Measurements from ENCODE around the gene INIP. TPM values are rescaled to one million over a fixed set of nuclear protein-coding genes. Genes with fewer than 3 reads are reported as not detected.

Gene INIP
- total RNA-seq, 1 donor, result 9.0 TPM

- Histone ChIP-seq H3K4me1 (ENCODE audit: insufficient read depth, low read length) (no peaks in the 10 kb centered on the region), H3K4me3 (ENCODE audit: low read length) (no peak overlapping the region), H3K27me3 (ENCODE audit: insufficient read depth, low read length) (no peaks in the 10 kb centered on the region), H3K9me3 (ENCODE audit: low read depth, low read length) (no peaks in the 10 kb centered on the region)
Measured at GRCh38 chr9:112665347-112665746, 52.6 kb downstream of the INIP start.

- no peaks in the 10 kb centered on the region for H3K27me3 ChIP-seq (ENCODE audit: insufficient read depth, low read length)
- no peaks in the 10 kb centered on the region for H3K4me1 ChIP-seq (ENCODE audit: insufficient read depth, low read length)
- H3K4me3 ChIP-seq (ENCODE audit: low read length), result no peak overlapping the region
- H3K9me3 ChIP-seq (ENCODE audit: low read depth, low read length), result no peaks in the 10 kb centered on the region
Measured at GRCh38 chr9:112664531-112664930, 53.4 kb downstream of the INIP start.

GRCh38 chr9:112663681-112664080, 54.2 kb downstream of the INIP start:
- H3K4me1 ChIP-seq (ENCODE audit: insufficient read depth, low read length), result no peaks in the 10 kb centered on the region
- no peak overlapping the region for H3K4me3 ChIP-seq (ENCODE audit: low read length)
- H3K9me3 ChIP-seq (ENCODE audit: low read depth, low read length), result no peaks in the 10 kb centered on the region
- no peaks in the 10 kb centered on the region for H3K27me3 ChIP-seq (ENCODE audit: insufficient read depth, low read length)

GRCh38 chr9:112659906-112660305, 58.0 kb downstream of the INIP start:
- H3K4me3 ChIP-seq (ENCODE audit: low read length), result no peak overlapping the region
- H3K27me3 ChIP-seq (ENCODE audit: insufficient read depth, low read length), result no peaks in the 10 kb centered on the region
- H3K9me3 ChIP-seq (ENCODE audit: low read depth, low read length), result no peaks in the 10 kb centered on the region
- H3K4me1 ChIP-seq (ENCODE audit: insufficient read depth, low read length), result no peaks in the 10 kb centered on the region

DNA sequence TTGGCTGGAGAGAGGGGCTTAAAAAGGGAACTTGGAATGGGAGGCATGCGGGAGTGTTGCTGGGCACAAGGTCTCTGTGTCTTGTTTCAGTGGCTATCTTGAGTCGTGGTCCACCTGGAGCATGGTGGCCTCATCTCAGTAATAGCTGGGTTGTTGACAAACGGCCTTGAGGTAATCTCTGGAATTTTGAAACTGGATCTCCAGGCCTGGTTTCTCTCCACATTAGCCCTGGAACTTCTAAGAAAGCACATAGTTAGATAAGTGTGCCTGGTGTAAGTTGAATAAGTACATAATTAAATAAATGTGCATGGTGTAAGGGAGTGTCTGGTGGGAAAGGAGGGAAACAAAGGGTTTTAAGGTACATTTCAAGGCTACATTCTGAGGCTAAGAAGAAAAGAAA, 62.2 kb downstream of the INIP start:
- H3K4me3 ChIP-seq (ENCODE audit: low read length), result no peak overlapping the region
- H3K27me3 ChIP-seq (ENCODE audit: insufficient read depth, low read length), result no peaks in the 10 kb centered on the region
- no peaks in the 10 kb centered on the region for H3K4me1 ChIP-seq (ENCODE audit: insufficient read depth, low read length)
- H3K9me3 ChIP-seq (ENCODE audit: low read depth, low read length), result peaks cover 2% of the 10 kb centered on the region

DNA sequence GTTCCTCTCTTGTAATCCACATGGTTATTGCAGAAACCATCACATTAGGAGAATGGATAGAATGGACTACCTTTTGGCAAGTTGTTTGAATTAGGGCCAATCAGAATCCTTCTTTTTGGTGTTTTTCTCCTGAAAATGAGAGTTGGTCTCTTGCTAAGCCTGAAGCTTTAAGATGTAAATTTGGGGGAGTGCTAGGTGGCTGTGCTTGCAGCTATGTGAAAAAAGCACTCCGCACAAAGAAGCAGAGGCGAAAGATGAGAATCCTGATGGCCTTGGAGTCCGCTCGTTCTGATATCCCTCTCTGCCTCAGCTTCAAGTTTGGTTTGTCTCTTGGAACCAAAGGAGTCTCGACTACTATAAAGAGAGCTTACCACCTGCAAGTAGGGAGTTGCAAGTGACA, 63.6 kb downstream of the INIP start:
- no peaks in the 10 kb centered on the region for H3K27me3 ChIP-seq (ENCODE audit: insufficient read depth, low read length)
- H3K4me3 ChIP-seq (ENCODE audit: low read length), result no peak overlapping the region
- H3K9me3 ChIP-seq (ENCODE audit: low read depth, low read length), result peaks cover 14% of the 10 kb centered on the region
- no peaks in the 10 kb centered on the region for H3K4me1 ChIP-seq (ENCODE audit: insufficient read depth, low read length)

DNA sequence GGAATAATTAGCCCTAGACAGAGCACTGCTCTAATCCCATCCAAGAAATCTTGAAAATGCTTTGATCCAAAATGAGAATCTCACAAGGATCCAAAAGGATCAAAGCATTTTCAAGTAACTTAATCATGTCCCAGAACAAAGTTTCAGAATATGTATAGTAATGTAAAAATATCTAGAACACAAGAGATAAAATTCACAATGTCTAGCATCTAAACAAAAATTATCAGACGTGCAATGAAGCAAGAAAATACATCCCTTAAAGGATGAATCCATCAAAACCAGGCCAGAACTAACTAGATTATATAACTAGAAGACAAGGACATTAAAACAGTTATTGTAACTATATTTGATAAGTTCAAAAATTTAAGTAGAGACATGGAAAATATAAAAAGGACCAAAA, 69.3 kb downstream of the INIP start:
- H3K27me3 ChIP-seq (ENCODE audit: insufficient read depth, low read length), result no peaks in the 10 kb centered on the region
- peaks cover 33% of the 10 kb centered on the region for H3K9me3 ChIP-seq (ENCODE audit: low read depth, low read length)
- no peak overlapping the region for H3K4me3 ChIP-seq (ENCODE audit: low read length)
- no peaks in the 10 kb centered on the region for H3K4me1 ChIP-seq (ENCODE audit: insufficient read depth, low read length)

- Histone ChIP-seq H3K27me3 (ENCODE audit: insufficient read depth, low read length) (no peaks in the 10 kb centered on the region), H3K9me3 (ENCODE audit: low read depth, low read length) (peaks cover 33% of the 10 kb centered on the region), H3K4me3 (ENCODE audit: low read length) (no peak overlapping the region), H3K4me1 (ENCODE audit: insufficient read depth, low read length) (no peaks in the 10 kb centered on the region)
Measured at GRCh38 chr9:112647596-112647995, 70.3 kb downstream of the INIP start.

DNA sequence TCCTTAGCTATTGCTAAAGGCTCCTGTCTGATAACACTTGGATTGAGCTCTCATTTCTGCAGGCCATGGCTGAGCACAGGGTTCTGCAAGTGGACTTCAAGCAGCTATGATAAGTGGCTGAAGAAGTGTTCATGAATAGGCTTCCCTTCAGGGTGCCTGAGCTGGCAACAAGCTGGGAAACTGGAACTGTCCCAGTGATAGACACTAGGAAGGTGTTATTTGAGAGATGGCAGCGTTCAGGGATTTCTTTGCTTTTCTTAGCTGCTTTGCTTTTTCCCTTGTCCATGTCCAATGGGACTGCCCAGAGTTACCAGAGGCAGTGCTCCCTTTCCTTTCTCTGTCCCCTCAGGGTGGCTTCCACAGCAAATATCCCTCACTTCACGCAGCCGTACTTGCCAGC, 75.8 kb downstream of the INIP start:
- Histone ChIP-seq H3K4me3 (ENCODE audit: low read length) (no peak overlapping the region), H3K27me3 (ENCODE audit: insufficient read depth, low read length) (no peaks in the 10 kb centered on the region), H3K4me1 (ENCODE audit: insufficient read depth, low read length) (no peaks in the 10 kb centered on the region), H3K9me3 (ENCODE audit: low read depth, low read length) (no peaks in the 10 kb centered on the region)

DNA sequence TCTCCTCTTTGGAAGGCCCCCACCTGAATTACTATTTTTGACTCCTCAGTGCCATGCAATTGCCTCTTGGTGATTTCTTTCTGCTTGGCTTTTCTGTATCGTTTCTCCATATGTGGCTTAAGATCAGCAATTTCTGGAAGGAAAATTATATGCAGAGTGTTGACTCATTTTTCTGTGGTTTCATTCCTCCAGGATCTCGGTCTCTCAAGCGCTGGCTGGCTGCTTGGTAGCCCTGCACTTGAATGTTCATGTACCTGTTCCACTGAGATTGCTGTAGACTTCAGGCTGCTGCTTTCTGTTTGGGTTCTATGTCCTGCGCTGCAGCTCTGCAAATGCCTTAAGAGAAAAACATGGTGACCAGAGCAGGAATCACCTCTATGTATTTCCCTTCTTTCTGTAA, 77.6 kb downstream of the INIP start:
- Histone ChIP-seq H3K27me3 (ENCODE audit: insufficient read depth, low read length) (no peaks in the 10 kb centered on the region), H3K9me3 (ENCODE audit: low read depth, low read length) (no peaks in the 10 kb centered on the region), H3K4me3 (ENCODE audit: low read length) (no peak overlapping the region), H3K4me1 (ENCODE audit: insufficient read depth, low read length) (no peaks in the 10 kb centered on the region)

Other genes starting within 250 kb of the INIP start
- 5.4 TPM for gene KIAA1958, start 231.3 kb downstream of the INIP start, total RNA-seq
- gene SNX30, start 32.6 kb upstream of the INIP start, total RNA-seq, result 20.4 TPM
- 0.94 TPM for gene SLC46A2, start 172.8 kb upstream of the INIP start, total RNA-seq